HEK293 (cell line): Measurements from ENCODE around the gene PSME1.
A peak's percentile ranks its signal among the peaks of the same experiment; 100 is the strongest.

ENCODE experiments used
- CTCF ChIA-PET: fragments of 350-600 bp; formaldehyde crosslinking; extraction: SDS; loops from one replicate; lab custom pipeline; 2021; ENCODE audit warnings: antibody characterized with exemption; lab: Yijun Ruan, JAX
- POLR2A ChIA-PET: fragments of 300-600 bp; formaldehyde crosslinking; extraction: SDS; loops from one replicate; lab custom pipeline; 2020; ENCODE audit warnings: antibody characterized with exemption, inconsistent platforms; lab: Yijun Ruan, JAX
- H3K27ac ChIP-seq: fragments of 200-500 bp; sonication (Bioruptor generic); 2 replicates; pipeline ENCODE4 v1.5.1; 2014; ENCODE audit warnings: low read depth, low read length, control low read depth, inconsistent platforms; ENCODE audit errors: extremely low read depth
- H3K36me3 ChIP-seq, 2 experiments: fragments of 200-500 bp in 1 of 2; sonication (Bioruptor generic) in 1 of 2; 1 replicate in 1 of 2; 2 replicates in 1 of 2; pipeline ENCODE4 v1.5.1; 2014 to 2017; ENCODE audit warnings: inconsistent platforms in 2 of 2, low read length in 2 of 2; ENCODE audit not compliant: control insufficient read depth in 2 of 2, insufficient read depth in 1 of 2
- H3K4me1 ChIP-seq: fragments of 200-500 bp; sonication (Bioruptor generic); 2 replicates; pipeline ENCODE4 v1.5.1; 2014; ENCODE audit warnings: mild to moderate bottlenecking, low read length, inconsistent platforms; ENCODE audit not compliant: control insufficient read depth, insufficient read depth
- H3K4me3 ChIP-seq: 2 replicates; pipeline ENCODE4 v1.5.1; 2011; ENCODE audit warnings: low read depth, mild to moderate bottlenecking, control low read depth, low read length, moderate library complexity
- H3K9me3 ChIP-seq: fragments of 200-500 bp; sonication (Bioruptor generic); 2 replicates; pipeline ENCODE4 v1.5.1; 2014; ENCODE audit warnings: low read depth, low read length, inconsistent platforms; ENCODE audit not compliant: control insufficient read depth, insufficient read depth
- KLF7 ChIP-seq: fragments of 450-650 bp; formaldehyde crosslinking; IDR thresholded peaks from 2 replicates; pipeline ENCODE4 v1.5.1; 2016; ENCODE audit warnings: missing biosample characterization, missing genetic modification characterization, borderline replicate concordance
- MYNN ChIP-seq: fragments of 450-650 bp; formaldehyde crosslinking; IDR thresholded peaks from 2 replicates; pipeline ENCODE4 v1.5.1; 2016; ENCODE audit warnings: missing biosample characterization, missing genetic modification characterization, borderline replicate concordance
- OVOL3 ChIP-seq: fragments of 450-650 bp; formaldehyde crosslinking; IDR thresholded peaks from 2 replicates; pipeline ENCODE4 v1.5.1; 2016; ENCODE audit warnings: missing biosample characterization, missing genetic modification characterization
- REST ChIP-seq: fragments of 450-650 bp; formaldehyde crosslinking; IDR thresholded peaks from 2 replicates; pipeline ENCODE4 v1.5.1; 2016; ENCODE audit warnings: missing biosample characterization, missing genetic modification characterization
- ZBTB17 ChIP-seq: fragments of 450-650 bp; formaldehyde crosslinking; IDR thresholded peaks from 2 replicates; pipeline ENCODE4 v1.5.1; 2016; ENCODE audit warnings: missing biosample characterization, missing genetic modification characterization
- ZFP69B ChIP-seq: fragments of 450-650 bp; formaldehyde crosslinking; IDR thresholded peaks from 2 replicates; pipeline ENCODE4 v1.5.1; 2016; ENCODE audit warnings: missing biosample characterization, missing genetic modification characterization
- ZNF121 ChIP-seq: fragments of 450-650 bp; formaldehyde crosslinking; IDR thresholded peaks from 2 replicates; pipeline ENCODE4 v1.5.1; 2016; ENCODE audit warnings: missing biosample characterization, missing genetic modification characterization
- ZNF133 ChIP-seq: fragments of 450-650 bp; formaldehyde crosslinking; IDR thresholded peaks from 2 replicates; pipeline ENCODE4 v1.5.1; 2016; ENCODE audit warnings: missing biosample characterization, missing genetic modification characterization
- ZNF2 ChIP-seq: fragments of 450-650 bp; formaldehyde crosslinking; IDR thresholded peaks from 2 replicates; pipeline ENCODE4 v1.5.1; 2016; ENCODE audit warnings: missing biosample characterization, missing genetic modification characterization
- ZNF274 ChIP-seq, 2 experiments: fragments of 200-500 bp in 1 of 2; fragments of 450-650 bp in 1 of 2; sonication (Bioruptor generic) in 1 of 2; formaldehyde crosslinking in 1 of 2; IDR thresholded peaks; 2 replicates each; pipeline versions ENCODE4 v1.5.1 to v1.6.1; 2014 to 2016; ENCODE audit warnings: borderline replicate concordance in 1 of 2, inconsistent platforms in 1 of 2, low read length in 1 of 2, missing biosample characterization in 1 of 2, missing genetic modification characterization in 1 of 2
- ZNF426 ChIP-seq: fragments of 450-650 bp; formaldehyde crosslinking; IDR thresholded peaks from 2 replicates; pipeline ENCODE4 v1.5.1; 2017; ENCODE audit warnings: missing biosample characterization, missing genetic modification characterization, mild to moderate bottlenecking, inconsistent platforms, moderate library complexity
- ZNF449 ChIP-seq: fragments of 450-650 bp; formaldehyde crosslinking; IDR thresholded peaks from 2 replicates; pipeline ENCODE4 v1.5.1; 2017; ENCODE audit warnings: missing biosample characterization, mild to moderate bottlenecking, missing genetic modification characterization, moderate library complexity
- ZNF48 ChIP-seq: fragments of 450-650 bp; formaldehyde crosslinking; IDR thresholded peaks from 2 replicates; pipeline ENCODE4 v1.5.1; 2016; ENCODE audit warnings: missing biosample characterization, missing genetic modification characterization
- ZNF549 ChIP-seq: fragments of 450-650 bp; IDR thresholded peaks from 2 replicates; pipeline ENCODE4 v1.5.1; 2018; ENCODE audit warnings: missing biosample characterization, missing genetic modification characterization, mild to moderate bottlenecking, inconsistent platforms, moderate library complexity
- ZNF600 ChIP-seq: fragments of 450-650 bp; formaldehyde crosslinking; IDR thresholded peaks from 2 replicates; pipeline ENCODE4 v1.5.1; 2016; ENCODE audit warnings: missing biosample characterization, missing genetic modification characterization
- ZNF639 ChIP-seq: fragments of 450-650 bp; formaldehyde crosslinking; IDR thresholded peaks from 2 replicates; pipeline ENCODE4 v1.5.1; 2016; ENCODE audit warnings: missing biosample characterization, missing genetic modification characterization
- ZNF692 ChIP-seq: fragments of 450-650 bp; formaldehyde crosslinking; IDR thresholded peaks from 2 replicates; pipeline ENCODE4 v1.5.1; 2016; ENCODE audit warnings: missing biosample characterization, missing genetic modification characterization
- ZNF776 ChIP-seq: fragments of 450-650 bp; formaldehyde crosslinking; IDR thresholded peaks from 2 replicates; pipeline ENCODE4 v1.5.0; 2017; ENCODE audit warnings: missing biosample characterization, missing genetic modification characterization, borderline replicate concordance

The PSME1 gene

GRCh38 chr14:24160850-24161804 lies 25.1 kb downstream of the PSME1 start, which contains the start of gene IRF9 (continued):
- TF ChIP-seq KLF7 (tag by site-specific recombination) (peak; percentile 67), ZNF449 (tag by site-specific recombination) (peak; percentile 73; the same call in 1 of the 2 replicates), ZNF639 (tag by site-specific recombination) (peak; percentile 79; the same call in 1 of the 2 replicates), REST (tag by site-specific recombination) (peak; percentile 66), ZNF2 (tag by site-specific recombination) (peak; percentile 89), OVOL3 (tag by site-specific recombination) (no peak), ZNF692 (tag by site-specific recombination) (peak; percentile 85), ZNF133 (tag by site-specific recombination) (no peak)

GRCh38 chr14:24162093-24162492 lies 26.1 kb downstream of the PSME1 start:
- Histone ChIP-seq H3K27ac (no peak overlapping the region), H3K36me3 (peaks cover 11 to 73% of the 10 kb centered on the region in 2 experiments)
- TF ChIP-seq ZNF600 (tag by site-specific recombination) (peak; percentile 40; the same call in 1 of the 2 replicates), ZNF426 (tag by site-specific recombination) (no peak)
- TF ChIP-seq, all 188 proteins: peak for 1
- peaks cover 5% of the 10 kb centered on the region for H3K4me1 ChIP-seq
- ChIA-PET POLR2A (interaction anchor here (0.7 to 3.8 kb wide), 9 partner anchors 9 to 109 kb away, joined by 3 to 44 read pairs (median 9); partner anchors contain the start of genes CHMP4A, DCAF11, IPO4 and NRL), CTCF (interaction anchor here (0.7 to 3.9 kb wide), 14 partner anchors 13 to 135 kb away, joined by 3 to 34 read pairs (median 8); partner anchors contain the start of genes IPO4, PSME2, RNF31 and TINF2)
- no peaks in the 10 kb centered on the region for H3K9me3 ChIP-seq
- H3K4me3 ChIP-seq = no peak overlapping the region

- H3K36me3 ChIP-seq = peaks cover 3 to 62% of the 10 kb centered on the region in 2 experiments
- H3K4me3 ChIP-seq = no peak overlapping the region
- no peak overlapping the region for H3K27ac ChIP-seq
- peaks cover 5% of the 10 kb centered on the region for H3K4me1 ChIP-seq
- no peaks in the 10 kb centered on the region for H3K9me3 ChIP-seq
- POLR2A ChIA-PET = interaction anchor here (1.6 to 1.7 kb wide), 2 partner anchors 18 to 29 kb away, joined by 4 to 5 read pairs; partner anchors contain the start of genes PSME1, PSME2 and RNF31
- CTCF ChIA-PET = interaction anchor here (0.9 kb wide), 1 partner anchor 143 kb away, joined by 3 read pairs; the partner anchor contains the start of gene CIDEB
- no peak for TF ChIP-seq ZNF121 (tag by site-specific recombination)
- TF ChIP-seq MYNN = no peak
- no peak for TF ChIP-seq ZBTB17
- TF ChIP-seq ZNF776 (tag by site-specific recombination) = no peak
- TF ChIP-seq ZNF549 (tag by site-specific recombination) = no peak
- TF ChIP-seq ZNF274 (IDR thresholded peaks at IDR 0.05; ENCODE audit: low read length) = no peak
- no peak for TF ChIP-seq ZNF274 (tag by site-specific recombination; IDR thresholded peaks at IDR 0.05; ENCODE audit: borderline replicate concordance)
- TF ChIP-seq ZNF48 (tag by site-specific recombination) = no peak
- TF ChIP-seq ZFP69B (tag by site-specific recombination) = no peak
Measured at GRCh38 chr14:24164518-24164991, 28.6 kb downstream of the PSME1 start.
